ENCODE measurements around the gene BRSK1.

DNA sequence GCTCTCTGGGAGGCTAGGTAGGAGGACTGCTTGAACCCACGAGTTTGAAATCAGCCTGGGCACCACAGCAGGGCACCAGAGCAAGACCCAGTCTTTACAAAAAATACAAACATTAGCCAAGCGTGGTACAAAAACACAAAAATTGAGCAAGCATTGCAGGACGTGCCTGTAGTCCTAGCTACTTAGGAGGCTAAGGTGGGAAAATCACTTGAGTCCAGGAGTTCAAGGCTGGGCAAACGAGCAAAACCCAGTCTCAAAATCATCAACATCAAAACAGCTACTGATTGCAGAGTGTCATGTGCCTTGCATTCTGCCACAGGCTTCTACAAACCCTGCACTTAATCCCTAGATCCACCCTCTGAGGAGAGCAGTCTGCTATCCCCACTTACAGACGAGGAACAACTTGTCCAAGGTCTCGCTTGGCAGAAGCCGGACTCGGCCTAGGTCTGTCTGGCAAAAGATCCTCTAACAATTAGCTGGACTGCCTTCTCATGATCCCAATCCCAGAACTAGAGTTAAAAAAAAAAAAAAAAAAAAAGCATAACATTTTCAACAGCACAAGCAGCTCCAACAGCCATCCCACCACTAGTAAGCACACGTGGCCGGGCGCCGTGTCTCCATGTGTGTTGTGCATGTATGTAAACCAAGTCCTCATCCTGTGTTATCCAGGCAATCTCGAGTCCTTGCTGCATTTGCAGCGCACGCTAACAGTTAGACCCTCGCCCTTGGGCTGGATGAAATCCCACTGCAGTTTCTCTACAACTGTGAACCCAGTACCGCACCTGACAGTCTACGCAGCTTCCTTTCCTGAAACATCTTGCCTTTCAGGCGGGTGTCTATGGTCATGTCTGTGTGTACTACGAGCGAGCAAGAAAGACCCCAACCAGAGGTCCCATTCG, 27.0 kb upstream of the BRSK1 start:
- TF ChIP-seq TAF1 (IDR thresholded peaks at IDR 0.05; ENCODE audit: low read depth, low read length) (no peak), SPI1 (IDR thresholded peaks at IDR 0.05; ENCODE audit: low read depth, low read length) (no peak), POLR2A (IDR thresholded peaks at IDR 0.05; ENCODE audit: low read depth, low read length) (no peak), POLR2AphosphoS5 (IDR thresholded peaks at IDR 0.05; ENCODE audit: low read depth, low read length) (no peak), PAX5 (IDR thresholded peaks at IDR 0.05; ENCODE audit: insufficient read depth, low read length, severe bottlenecking) (no peak), POU2F2 (IDR thresholded peaks at IDR 0.05; ENCODE audit: low read depth, low read length) (no peak)

All from GM12891 (cell line).